Measurements from ENCODE around the gene ATG9A.

ATG9A gene

DNA sequence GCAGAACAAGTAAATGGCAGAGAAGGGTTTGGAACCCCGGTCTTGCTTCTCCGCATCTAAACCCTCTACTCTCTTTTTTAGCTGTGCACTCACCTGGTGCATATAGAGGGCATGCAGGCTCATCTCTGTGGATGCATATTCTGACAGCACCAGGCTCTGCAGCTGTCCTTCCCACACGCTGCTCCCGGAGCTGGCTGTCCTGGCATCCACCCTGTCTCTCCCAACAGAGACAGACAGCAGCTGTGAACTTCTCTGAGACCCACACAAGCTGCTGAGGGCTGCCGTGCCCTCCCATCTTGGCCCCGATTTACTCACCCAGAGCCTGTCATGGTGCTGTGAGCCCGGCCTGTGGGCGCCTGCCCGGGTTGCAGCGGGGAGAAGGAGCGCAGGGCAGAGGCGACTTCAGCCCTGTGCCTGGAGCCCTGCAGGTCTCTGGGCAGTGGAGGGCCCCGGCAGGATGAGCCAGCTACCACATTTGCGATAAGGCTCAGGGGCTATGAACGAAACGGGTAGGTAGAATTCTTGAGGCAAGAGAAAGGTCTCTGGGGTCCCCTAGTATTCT lies 7.4 kb downstream of the ATG9A start:
- DNase-seq (ENCODE audit: low read depth in 2 of 2), result no peak

DNA sequence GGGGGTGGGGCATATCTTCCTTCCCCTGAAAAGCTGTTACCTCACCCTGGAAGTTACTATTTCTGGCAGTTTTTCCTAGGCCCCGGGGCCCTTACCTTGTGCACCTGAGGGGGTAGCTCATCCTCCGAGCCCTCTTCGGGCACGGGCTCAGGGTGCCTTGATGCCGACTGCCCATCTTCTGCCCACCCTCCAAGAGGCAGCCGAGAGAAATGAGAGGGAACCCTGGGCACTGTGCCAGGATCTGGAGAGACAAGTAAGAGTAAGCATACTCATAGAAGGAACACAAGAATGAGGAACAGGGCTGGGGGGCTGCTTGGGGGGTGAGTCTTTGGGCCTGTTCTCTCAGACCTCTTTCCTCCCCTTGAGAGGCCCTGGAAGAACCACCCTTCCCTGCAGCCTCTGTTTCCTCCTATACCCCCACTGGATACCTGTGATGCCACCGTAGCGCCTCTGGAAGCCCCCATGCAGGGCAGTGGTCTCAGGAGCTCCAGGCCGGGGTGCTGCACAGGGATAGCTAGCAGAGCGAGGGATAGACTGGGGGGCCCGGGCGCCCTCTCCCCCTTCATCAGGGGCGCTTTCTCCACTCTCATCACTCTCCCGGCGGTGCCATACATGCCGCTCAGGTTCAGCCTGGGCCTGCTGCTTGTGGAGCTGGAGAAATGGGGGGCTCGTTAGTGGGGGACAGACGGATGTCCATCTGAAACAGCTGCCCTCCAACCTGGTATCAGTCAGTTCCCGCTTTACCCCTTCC lies 8.6 kb downstream of the ATG9A start:
- no peak for DNase-seq (ENCODE audit: low read depth in 2 of 2)

DNA sequence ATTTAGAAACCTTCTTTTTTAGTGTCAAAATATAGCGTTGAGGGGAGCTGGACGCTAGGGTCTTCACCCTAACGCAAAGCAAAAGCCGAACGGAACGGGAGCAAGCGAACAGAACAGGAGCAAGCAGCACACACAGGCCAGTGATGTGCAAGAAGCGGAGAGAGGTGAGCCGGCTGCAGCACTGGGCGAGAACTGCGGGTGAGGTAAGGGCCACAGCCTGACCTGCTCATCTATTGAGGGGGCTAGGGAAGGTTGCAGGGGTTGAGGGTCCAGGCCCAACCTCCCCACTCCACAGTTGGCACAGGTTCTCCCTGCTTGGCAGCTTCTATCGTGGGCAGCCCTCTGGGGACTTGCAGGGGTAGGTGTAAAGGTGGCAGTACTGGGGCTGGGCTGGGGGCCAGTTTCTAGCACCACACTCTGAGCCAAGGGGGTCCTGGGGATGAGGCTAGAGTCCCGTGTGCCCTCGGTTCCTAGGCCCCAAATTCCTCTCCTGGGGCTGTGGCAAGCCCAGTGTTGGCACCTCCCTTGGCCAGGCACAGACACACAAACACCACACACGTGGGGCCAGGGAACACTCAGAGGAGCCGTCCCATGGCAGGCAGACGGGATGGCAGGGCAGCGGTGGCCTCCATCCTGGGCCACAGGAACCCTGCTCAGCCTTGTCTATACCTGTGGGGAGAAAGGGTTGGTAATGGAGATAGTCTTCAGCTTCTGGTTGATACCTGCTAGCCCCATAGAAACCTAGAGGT lies 9.5 kb downstream of the ATG9A start:
- no peak for DNase-seq (ENCODE audit: low read depth in 2 of 2)

- peak; percentile 83 to 87 for DNase-seq (ENCODE audit: low read depth in 2 of 2)
Observed at GRCh38 chr2:219218732-219219701, 10.4 kb downstream of the ATG9A start, which contains the start of gene ABCB6. TSS of gene ABCB6 (minus strand) at chr2:219218958. CDS start at chr2:219218673, 285 bp downstream.

DNA sequence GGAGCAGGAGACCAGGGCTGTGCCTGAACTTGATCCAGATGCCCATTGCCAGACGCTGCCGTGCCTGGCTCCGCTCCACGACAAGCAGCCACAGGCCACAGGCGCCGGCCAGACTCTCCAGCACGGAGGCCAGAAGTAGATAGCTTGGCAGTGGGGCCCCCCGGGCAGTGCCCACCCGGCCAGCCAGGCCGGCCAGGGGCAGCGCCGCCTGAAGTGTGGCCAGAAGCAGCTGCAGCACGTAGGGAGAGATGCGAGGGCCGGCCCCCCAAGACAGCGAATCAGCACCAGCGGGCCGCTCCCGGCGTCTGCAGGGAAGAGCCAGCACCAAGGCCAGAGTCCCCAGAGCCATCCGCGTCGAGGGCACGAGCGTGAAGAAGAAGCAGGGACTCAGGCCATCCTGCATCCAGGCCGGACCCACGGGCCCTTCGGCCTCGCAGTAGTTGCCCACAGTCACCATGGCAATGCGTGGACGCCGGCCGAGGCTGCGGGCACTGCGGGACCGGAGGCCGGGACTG lies 11.2 kb downstream of the ATG9A start:
- peak; percentile 7 to 8 for DNase-seq (ENCODE audit: low read depth in 2 of 2)

DNA sequence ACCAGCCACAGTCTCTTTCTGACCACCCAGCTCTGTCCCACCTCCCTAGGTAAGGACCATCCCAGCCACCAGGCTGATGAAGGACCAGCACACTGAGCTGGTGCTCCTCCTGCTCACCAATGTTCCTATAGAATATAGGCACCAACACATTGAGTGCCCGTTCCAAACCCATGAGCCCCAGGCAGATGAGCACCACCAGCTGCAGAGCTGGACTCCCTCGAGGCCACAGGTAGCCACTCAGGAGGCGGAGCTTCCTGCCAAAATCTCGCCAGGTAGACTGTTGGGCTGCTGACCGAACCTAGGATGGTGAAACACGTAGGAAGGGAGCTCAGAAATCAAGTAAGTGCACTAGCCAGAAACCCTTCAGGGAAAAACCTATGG lies 12.9 kb downstream of the ATG9A start:
- no peak for DNase-seq (ENCODE audit: low read depth in 2 of 2)

GRCh38 chr2:219215871-219216534 lies 13.4 kb downstream of the ATG9A start:
- DNase-seq (ENCODE audit: low read depth in 2 of 2), result no peak

DNA sequence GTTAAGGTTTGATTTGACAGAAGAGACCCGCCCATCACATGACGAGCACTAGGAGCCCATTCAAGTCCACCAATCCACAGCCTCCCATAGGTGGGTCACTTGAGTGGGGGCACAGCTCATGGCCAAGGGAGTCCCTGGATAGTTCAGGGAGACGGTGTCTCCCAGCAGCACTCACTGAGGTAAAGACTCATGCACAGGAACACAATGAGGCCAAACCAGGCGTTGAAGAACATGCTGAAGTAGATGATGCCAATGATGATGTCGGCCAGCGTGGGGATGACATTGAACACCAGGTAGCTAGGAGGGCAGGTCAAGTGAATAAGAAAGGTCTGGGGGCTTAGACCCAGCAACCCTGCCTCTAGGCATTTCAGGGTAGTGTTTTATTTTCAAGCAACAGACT lies 14.7 kb downstream of the ATG9A start:
- no peak for DNase-seq (ENCODE audit: low read depth in 2 of 2)

DNA sequence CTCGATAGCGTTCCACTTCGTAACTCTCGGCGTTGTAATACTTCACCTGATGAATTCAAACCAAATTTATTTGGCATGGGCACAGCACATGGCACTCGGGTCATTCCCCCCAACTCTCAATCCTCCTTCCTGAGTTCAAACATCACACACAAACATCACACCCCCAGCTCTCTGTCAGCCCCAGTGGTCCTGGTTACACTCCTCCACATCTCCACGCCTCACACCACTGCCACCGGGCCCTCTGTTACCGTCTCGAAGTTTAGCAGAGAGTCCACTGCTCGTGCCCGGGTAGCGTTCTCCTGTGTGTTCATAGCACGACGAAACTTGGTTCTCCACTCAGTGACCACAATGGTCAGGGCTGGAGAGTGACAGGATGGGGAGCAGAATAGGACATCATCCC lies 15.3 kb downstream of the ATG9A start:
- DNase-seq (ENCODE audit: low read depth in 2 of 2), result no peak

DNA sequence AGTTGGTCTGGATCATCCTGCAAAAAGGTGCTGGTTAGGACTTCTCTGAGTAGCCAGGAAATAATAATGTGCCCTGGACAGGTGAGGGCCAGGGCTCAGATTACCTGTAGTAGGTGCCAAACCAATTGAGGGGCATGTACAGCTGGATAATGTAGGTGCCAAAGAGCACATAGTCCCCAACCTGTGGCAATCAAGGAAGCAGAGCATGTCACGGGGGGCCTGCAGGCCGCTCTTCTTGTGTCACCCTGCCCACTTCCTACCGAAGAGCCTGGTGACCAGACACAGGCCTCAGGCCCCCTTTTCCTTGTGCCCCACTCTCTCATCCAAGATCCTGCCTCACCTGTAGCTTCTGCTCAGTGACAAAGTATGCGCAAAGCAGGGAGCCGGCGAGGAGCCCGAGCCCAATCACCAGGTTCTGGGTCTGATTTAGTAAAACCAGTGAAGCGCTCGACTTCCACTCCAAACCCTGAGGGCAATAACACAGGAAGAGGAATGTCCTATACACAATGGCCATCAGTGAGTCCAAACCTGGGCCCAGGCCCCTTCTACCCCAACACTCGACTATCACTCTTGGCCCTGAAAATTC lies 15.9 kb downstream of the ATG9A start:
- DNase-seq (ENCODE audit: low read depth in 2 of 2), result no peak

DNA sequence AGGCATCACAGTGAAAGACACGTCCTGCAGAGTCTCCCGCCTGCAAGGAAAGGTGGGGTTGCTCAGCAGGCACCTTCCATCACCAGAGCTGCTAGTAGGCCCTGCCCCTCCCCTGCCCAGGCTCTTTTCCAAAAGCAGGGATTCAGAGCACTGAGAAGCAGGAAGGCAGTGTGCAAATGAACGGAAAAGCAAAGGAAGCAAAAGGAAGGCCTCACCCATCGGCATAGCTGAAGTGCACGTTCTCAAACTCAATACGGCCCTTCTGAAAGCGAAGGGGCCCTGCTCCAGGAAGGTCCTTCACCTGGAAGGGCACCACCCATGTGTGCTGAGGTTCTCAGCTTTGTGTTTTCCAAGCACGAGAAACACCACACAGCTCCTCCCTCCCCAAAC lies 16.4 kb downstream of the ATG9A start:
- no peak for DNase-seq (ENCODE audit: low read depth in 2 of 2)

GRCh38 chr2:219210886-219211362 lies 18.5 kb downstream of the ATG9A start:
- no peak for DNase-seq (ENCODE audit: low read depth in 2 of 2)

- no peak for DNase-seq (ENCODE audit: low read depth in 2 of 2)
Observed at GRCh38 chr2:219210196-219210885, 19.1 kb downstream of the ATG9A start.

DNA sequence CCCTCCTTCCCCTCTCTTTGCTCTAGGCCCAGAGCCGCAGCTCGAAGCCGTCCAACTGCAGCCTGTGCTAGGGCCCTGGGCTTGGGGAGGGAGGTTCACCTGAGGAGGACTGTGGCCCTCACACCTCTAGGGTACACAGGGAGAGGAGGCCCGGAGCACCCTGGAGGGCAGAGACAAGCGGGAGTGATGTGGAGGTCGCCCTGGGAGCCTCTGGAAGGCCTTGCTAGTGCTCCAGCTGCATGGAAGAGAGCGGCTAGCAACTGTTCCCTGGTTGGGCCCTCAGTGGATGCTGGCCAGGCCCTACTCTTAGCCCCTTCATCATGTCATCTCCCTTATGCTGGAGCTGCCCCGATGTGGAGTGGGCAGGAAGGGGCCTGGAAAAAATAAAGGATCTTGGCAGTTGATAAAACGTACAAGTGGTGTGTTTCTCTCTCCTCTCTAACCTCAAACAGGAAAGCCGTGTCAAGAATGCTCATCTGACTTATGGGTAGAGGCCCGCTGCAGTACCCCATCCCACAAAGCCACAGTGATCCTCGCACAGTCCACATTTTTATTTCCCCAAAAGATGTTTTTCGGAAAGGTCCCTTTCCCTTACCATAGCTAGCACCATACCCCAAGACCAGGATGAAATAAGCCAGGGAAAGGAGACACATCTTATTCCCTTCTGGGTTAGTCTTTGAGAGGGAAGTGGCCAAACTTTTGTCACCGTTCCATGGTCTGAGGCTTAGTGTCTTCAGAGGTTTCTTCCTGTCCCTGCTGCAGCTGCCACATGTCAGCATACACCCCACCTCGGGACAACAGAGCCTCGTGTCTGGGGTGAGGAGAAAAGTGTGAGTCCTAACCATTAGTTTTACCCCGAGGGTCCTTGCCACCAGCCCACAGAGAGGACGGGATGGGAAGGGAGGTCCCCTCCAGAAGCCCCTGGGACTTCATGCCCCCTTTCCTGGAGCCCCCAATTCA lies 19.9 kb downstream of the ATG9A start:
- DNase-seq (ENCODE audit: low read depth in 2 of 2), result no peak

- no peak for DNase-seq (ENCODE audit: low read depth in 2 of 2)
Observed at GRCh38 chr2:219207884-219208740, 21.3 kb downstream of the ATG9A start.

GRCh38 chr2:219207134-219207883 lies 22.1 kb downstream of the ATG9A start:
- no peak for DNase-seq (ENCODE audit: low read depth in 2 of 2)

All from stimulated activated CD8-positive, alpha-beta memory T cell treated with anti-CD3 and anti-CD28 coated beads, Interleukin-2, amount 100 ng/mL, for 48 hours (primary cell).